ENCODE results near the gene CLCN5. TPM values are rescaled to one million over a fixed set of nuclear protein-coding genes. Genes with fewer than 3 reads are reported as not detected.
"Not testable (repeated sequence)": the region's sequence is repeated elsewhere in the genome, so short reads cannot be mapped to it uniquely, and the experiment has no call there.

The CLCN5 gene
- total RNA-seq, 1 donor from 2014 or later, result 11.5 TPM

DNA sequence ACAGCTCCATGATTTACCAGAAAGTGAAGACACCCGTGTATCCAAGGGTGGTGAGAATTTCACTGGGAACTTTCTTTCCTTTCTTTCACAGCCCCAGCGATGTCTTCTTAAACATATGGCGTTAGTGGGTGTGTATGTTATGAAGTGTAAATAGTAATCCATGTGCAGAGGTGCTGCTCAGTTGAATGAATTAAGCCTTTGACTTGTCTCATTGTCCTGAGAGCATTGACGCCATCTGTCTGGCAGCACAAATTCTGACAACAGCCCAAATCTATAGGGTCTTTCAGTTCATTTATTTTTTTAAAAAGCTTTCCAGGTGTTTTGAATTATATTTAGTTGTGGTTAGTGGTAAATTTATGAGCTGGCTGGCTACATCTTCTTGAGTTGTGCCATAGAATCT is 69.4 kb downstream of the CLCN5 start:
- intact Hi-C loops (cut with DNase I), result no loop called here

DNA sequence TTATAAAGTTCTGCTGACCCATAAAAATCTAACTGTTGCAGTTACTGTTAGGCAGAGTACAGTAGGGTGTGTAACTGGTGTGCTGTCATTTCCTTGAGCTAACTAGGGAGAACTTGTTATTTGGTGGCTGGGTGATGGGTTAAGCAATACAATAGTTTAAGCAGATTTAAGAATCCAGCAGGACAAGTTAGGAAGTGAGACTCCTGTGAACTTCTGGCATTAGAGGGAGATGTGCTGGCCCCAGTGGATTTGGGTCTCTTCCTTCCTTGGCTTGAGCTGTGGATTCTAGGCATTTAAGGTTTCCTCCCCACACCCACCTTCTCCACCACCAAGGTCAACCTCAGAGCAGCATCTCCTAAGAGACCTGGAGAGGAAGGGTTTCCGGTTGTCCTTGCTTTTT is 70.5 kb downstream of the CLCN5 start:
- intact Hi-C loops (cut with DNase I), result no loop called here
- ATAC-seq (no peak), DNase-seq (ENCODE audit: low spot score) (no peak)

More for the DNA sequence above, 69.4 kb downstream of the CLCN5 start:
- DNase-seq (ENCODE audit: low spot score), result no peak
- ATAC-seq, result no peak

DNA sequence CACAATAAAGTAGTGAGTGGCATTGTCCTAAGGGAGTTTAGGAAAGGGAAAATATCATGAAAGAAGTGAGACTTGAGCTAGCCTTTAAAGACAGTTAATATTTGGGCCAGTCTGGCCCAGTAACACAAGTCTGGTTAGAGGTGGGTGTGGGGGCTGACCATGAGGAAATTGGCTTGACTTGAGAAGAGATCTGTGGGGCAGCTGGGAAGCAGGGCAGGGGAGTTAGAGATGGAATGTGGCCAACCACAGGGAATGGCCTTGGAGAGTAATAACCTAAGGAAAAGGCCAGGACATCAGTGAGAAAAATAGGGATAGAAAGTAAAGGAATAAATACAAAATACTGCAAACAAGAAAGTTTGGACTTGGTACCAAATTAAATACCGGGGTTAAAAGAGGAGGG is 71.3 kb downstream of the CLCN5 start:
- intact Hi-C loops (cut with DNase I), result no loop called here
- no peak for DNase-seq (ENCODE audit: low spot score)
- ATAC-seq, result no peak

GRCh38 chrX:49995107-49995731 is 72.8 kb downstream of the CLCN5 start:
- ATAC-seq (no peak), DNase-seq (ENCODE audit: low spot score) (no peak)
- intact Hi-C loops (cut with DNase I), result no loop called here

DNA sequence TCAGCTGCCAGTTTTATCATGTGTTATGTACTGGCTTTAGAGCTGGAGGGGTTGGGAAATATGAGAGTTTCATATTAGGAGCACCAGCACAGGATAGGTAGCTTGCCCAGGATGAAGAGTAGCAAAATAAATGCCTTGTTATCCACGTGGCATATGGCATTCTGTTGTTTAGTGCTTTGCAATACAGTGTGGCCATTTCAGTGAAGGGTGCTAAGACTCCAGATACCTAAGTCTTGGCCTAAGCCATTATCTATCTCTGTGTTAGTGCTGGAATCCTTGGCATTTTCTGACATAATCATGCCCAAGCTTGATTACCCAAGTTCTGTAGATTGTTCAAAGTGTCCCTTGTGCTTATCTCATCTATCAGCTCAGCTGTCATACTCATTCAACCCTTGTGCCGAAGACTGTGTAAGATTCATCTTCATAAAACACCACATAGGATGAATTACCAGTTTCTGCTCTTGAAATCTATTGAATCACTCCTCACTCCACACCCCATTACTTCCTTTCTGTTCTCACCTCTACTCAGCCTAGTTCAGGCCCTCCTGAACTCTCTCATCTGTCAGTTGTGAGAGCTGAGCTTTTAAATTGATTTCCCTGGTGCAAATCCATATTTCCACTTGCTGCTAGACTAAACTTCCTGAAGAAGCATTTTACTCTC is 73.5 kb downstream of the CLCN5 start:
- intact Hi-C loops (cut with DNase I), result no loop called here
- DNase-seq (ENCODE audit: low spot score) (no peak), ATAC-seq (no peak)

- no peak for ATAC-seq
- no peak for DNase-seq (ENCODE audit: low spot score)
- intact Hi-C loops (cut with DNase I), result no loop called here
Observed at GRCh38 chrX:49996474-49996873, 74.1 kb downstream of the CLCN5 start.

- ATAC-seq (no peak), DNase-seq (ENCODE audit: low spot score) (no peak)
- intact Hi-C loops (cut with DNase I), result no loop called here
Observed at GRCh38 chrX:49999087-49999486, 76.7 kb downstream of the CLCN5 start.

GRCh38 chrX:50000937-50001542 is 78.6 kb downstream of the CLCN5 start:
- intact Hi-C loops (cut with DNase I), result no loop called here
- no peak for DNase-seq (ENCODE audit: low spot score)
- no peak for ATAC-seq

DNA sequence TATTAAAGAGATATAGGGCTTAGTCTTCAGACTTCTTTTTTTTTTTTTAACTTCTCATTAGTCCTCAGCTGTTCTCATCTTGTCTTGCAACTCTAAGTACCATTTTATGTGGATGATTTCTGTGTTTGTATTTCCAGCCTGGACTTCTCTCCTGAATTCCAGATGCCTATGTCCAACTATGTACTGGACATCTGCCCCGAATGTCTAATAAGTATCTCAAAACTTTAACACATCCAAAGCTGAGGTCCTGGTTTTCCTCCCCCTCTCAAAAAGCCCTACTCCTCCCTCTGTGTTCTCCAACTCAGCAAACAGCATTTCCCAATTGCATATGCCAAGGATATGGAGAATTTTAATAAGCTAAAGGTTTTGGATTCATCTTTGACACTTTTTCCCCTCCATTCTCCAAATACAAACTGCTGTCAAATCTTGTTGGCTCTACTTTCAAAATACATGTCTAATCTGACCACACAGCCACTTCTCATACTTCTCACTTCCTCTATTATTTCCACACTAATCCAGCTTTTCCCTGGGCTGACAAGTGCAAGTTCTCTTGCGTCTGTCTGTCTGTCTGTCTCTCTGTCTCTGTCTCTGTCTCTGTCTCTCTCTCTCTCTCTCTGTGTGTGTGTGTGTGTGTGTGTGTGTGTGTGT is 79.8 kb downstream of the CLCN5 start:
- no peak for ATAC-seq
- no peak for DNase-seq (ENCODE audit: low spot score)
- intact Hi-C loops (cut with DNase I), result no loop called here

- DNase-seq (ENCODE audit: low spot score), result no peak
- no peak for ATAC-seq
- intact Hi-C loops (cut with DNase I), result no loop called here
Observed at GRCh38 chrX:50003467-50003866, 81.1 kb downstream of the CLCN5 start.

- DNase-seq (ENCODE audit: low spot score), result no peak
- intact Hi-C loops (cut with DNase I), result no loop called here
Observed at GRCh38 chrX:50003927-50004326, 81.5 kb downstream of the CLCN5 start.

GRCh38 chrX:50025591-50025990 is 103.2 kb downstream of the CLCN5 start:
- intact Hi-C loops (cut with DNase I); DNase-seq (ENCODE audit: low spot score); ATAC-seq: not testable (repeated sequence)

More at GRCh38 chrX:50003927-50004326, 81.5 kb downstream of the CLCN5 start:
- no peak for ATAC-seq

DNA sequence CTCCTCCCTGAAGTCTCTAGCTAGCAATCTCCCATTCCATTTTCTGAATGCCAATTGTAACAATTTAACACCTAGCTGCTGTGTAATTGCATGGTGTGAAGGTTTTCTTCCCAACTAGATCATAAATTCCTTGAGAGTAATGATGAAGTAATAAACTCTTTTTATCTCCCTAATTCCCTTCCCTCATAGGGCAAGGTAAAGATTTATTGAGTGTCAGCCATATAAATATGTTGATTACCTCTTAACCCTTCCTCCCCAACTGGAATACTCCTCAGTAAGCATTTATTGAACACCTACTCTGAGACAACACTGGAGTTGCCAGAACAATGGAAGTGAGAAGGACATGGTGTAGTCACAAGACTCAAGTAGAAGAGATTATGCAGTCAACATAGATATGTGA is 112.7 kb downstream of the CLCN5 start:
- ATAC-seq, result no peak
- intact Hi-C loops (cut with DNase I), result no loop called here
- no peak for DNase-seq (ENCODE audit: low spot score)

- DNase-seq (ENCODE audit: low spot score) (no peak), ATAC-seq (no peak)
- intact Hi-C loops (cut with DNase I), result no loop called here
Observed at GRCh38 chrX:50036426-50036825, 114.0 kb downstream of the CLCN5 start.

- DNase-seq (ENCODE audit: low spot score) (no peak), ATAC-seq (no peak)
- intact Hi-C loops (cut with DNase I), result no loop called here
Observed at GRCh38 chrX:50045823-50046222, 123.4 kb downstream of the CLCN5 start.

DNA sequence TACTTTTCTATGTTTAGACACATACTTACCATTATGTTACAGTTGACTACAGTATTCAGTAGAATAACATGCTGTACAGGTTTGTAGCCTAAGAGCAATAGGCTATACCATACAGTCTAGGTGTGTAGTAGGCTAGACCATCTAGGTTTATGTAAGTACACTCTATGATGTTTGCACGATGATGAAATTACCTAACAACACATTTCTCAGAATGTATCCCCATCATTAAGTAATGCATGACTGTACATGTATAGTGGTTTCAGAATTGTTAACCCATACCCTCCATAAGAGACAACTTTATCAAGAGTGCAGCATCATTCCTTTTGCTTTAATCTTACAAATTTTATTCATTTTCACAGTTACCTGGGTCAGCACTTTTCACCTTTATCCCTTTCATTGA is 126.8 kb downstream of the CLCN5 start:
- no peak for ATAC-seq
- no peak for DNase-seq (ENCODE audit: low spot score)
- intact Hi-C loops (cut with DNase I), result no loop called here

DNA sequence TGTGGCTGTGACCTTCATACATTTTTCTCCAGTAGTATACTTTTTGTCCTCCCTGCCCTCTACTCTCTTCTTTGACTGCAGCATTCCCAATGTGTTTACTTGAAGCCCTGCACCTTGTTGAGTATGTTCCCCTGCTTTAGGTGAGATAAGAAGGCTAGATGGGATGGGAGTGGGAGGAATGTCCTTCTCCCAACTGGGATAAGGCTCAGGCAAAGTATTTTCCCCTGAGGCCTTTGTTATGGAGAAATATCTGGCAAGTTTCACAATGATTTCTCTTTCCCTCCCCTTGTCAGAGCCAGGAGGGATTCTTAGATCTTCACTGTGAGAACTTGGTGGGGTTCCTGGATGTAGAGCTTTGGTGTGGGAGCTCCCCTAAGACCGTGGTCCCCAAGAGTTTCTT is 131.8 kb downstream of the CLCN5 start:
- DNase-seq (ENCODE audit: low spot score) (no peak), ATAC-seq (no peak)
- intact Hi-C loops (cut with DNase I), result no loop called here

GRCh38 chrX:50066318-50066937 is 144.0 kb downstream of the CLCN5 start:
- DNase-seq (ENCODE audit: low spot score), result no peak
- ATAC-seq, result no peak
- intact Hi-C loops (cut with DNase I), result no loop called here

DNA sequence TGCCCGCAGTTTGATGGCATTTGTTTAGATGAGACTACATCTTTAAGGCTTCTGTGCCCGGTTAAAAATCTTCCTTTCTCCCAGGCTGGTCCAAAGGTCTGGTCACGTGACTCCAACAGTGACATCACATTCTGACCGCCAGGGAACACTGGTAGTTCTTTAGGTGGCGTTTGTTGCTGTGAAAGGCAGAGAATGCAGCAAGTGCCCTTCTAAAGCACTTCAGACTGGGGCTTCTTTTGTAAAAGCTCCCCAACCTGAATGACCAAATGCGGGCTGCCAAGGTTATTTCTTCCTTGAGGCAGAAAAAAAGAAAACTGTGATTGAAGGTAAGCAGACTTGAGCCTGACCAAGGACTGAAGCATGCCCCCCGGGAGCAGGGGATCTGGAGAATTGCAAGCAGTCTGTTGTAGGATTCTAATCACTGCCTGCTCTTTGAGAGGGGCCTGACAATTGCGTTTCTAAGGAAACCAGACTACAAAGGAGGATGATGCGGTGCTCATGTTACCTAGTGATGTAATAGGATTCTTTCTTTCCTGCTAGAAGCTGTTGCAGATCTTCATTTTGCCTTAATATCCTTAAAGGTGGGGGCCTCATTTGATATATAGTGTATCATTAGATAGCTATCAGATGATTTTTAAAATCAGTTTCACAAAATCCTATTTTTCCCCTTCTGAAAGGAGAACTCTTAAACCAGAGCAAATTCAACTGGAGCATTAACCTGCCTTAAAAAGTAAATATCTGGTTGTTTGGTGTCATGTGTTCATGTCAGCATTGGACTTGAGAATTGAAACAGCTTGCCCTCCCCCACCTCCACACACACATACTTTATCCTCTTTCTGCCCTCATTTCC is 145.3 kb downstream of the CLCN5 start:
- ATAC-seq (no peak), DNase-seq (ENCODE audit: low spot score) (no peak)
- intact Hi-C loops (cut with DNase I), result no loop called here
